ENCODE measurements around the gene TEAD1. TPM values are rescaled to one million over a fixed set of nuclear protein-coding genes. Genes with fewer than 3 reads are reported as not detected.

TEAD1 gene
- total RNA-seq, 2 donors from 2014 or later, result 47.9 to 87.0 TPM

GRCh38 chr11:12744826-12745502, 70.7 kb downstream of the TEAD1 start:
- Histone ChIP-seq H3K27me3 (replicated peaks; ENCODE audit: insufficient read depth) (no peaks in the 10 kb centered on the region), H3K9me3 (no peaks in the 10 kb centered on the region), H3K27ac (no peak overlapping the region), H3K4me1 (replicated peaks) (no peaks in the 10 kb centered on the region), H3K4me3 (no peak overlapping the region), H3K36me3 (no peaks in the 10 kb centered on the region)
- DNase-seq (ENCODE audit: low spot score), result no peak
- intact Hi-C loops (cut with DNase I), result no loop called here
- TF ChIP-seq POLR2AphosphoS5 (IDR thresholded peaks at IDR 0.05) (no peak), CTCF (IDR thresholded peaks at IDR 0.05) (no peak), POLR2A (IDR thresholded peaks at IDR 0.05) (no peak)
- WGBS, result 45% methylated on average over 10 of the region's 10 CpGs

- H3K27me3 ChIP-seq (replicated peaks; ENCODE audit: insufficient read depth), result no peaks in the 10 kb centered on the region
- H3K9me3 ChIP-seq, result no peaks in the 10 kb centered on the region
- WGBS, result 29% methylated on average over 3 of the region's 3 CpGs
- no peak for DNase-seq (ENCODE audit: low spot score)
- TF ChIP-seq CTCF (IDR thresholded peaks at IDR 0.05) (no peak), POLR2A (IDR thresholded peaks at IDR 0.05) (no peak), POLR2AphosphoS5 (IDR thresholded peaks at IDR 0.05) (no peak)
- H3K4me1 ChIP-seq (replicated peaks), result no peaks in the 10 kb centered on the region
- no peak overlapping the region for H3K4me3 ChIP-seq
- intact Hi-C loops (cut with DNase I), result no loop called here
- no peak overlapping the region for H3K27ac ChIP-seq
- H3K36me3 ChIP-seq, result no peaks in the 10 kb centered on the region
Measured at GRCh38 chr11:12745787-12746186, 71.6 kb downstream of the TEAD1 start.

- WGBS, result 22% methylated on average over 6 of the region's 6 CpGs
- no peaks in the 10 kb centered on the region for H3K36me3 ChIP-seq
- H3K9me3 ChIP-seq, result no peaks in the 10 kb centered on the region
- H3K27ac ChIP-seq, result no peak overlapping the region
- TF ChIP-seq POLR2AphosphoS5 (IDR thresholded peaks at IDR 0.05) (no peak), POLR2A (IDR thresholded peaks at IDR 0.05) (no peak), CTCF (IDR thresholded peaks at IDR 0.05) (no peak)
- intact Hi-C loops (cut with DNase I), result no loop called here
- DNase-seq (ENCODE audit: low spot score), result no peak
- no peaks in the 10 kb centered on the region for H3K27me3 ChIP-seq (replicated peaks; ENCODE audit: insufficient read depth)
- H3K4me1 ChIP-seq (replicated peaks), result no peaks in the 10 kb centered on the region
- H3K4me3 ChIP-seq, result no peak overlapping the region
Measured at GRCh38 chr11:12746593-12747097, 72.4 kb downstream of the TEAD1 start.

- Histone ChIP-seq H3K4me1 (replicated peaks) (no peaks in the 10 kb centered on the region), H3K27ac (no peak overlapping the region), H3K36me3 (no peaks in the 10 kb centered on the region), H3K27me3 (replicated peaks; ENCODE audit: insufficient read depth) (no peaks in the 10 kb centered on the region), H3K4me3 (no peak overlapping the region), H3K9me3 (no peaks in the 10 kb centered on the region)
- intact Hi-C loops (cut with DNase I), result no loop called here
- no peak for TF ChIP-seq CTCF (IDR thresholded peaks at IDR 0.05)
- no peak for TF ChIP-seq POLR2A (IDR thresholded peaks at IDR 0.05)
- no peak for TF ChIP-seq POLR2AphosphoS5 (IDR thresholded peaks at IDR 0.05)
- no peak for DNase-seq (ENCODE audit: low spot score)
- WGBS, result 83% methylated on average over 7 of the region's 7 CpGs
Measured at GRCh38 chr11:12748561-12748960, 74.3 kb downstream of the TEAD1 start.

- 62% methylated on average over 6 of the region's 6 CpGs for WGBS
Measured at GRCh38 chr11:12749442-12749841, 75.2 kb downstream of the TEAD1 start.

More at GRCh38 chr11:12749442-12749841, 75.2 kb downstream of the TEAD1 start:
- Histone ChIP-seq H3K4me1 (replicated peaks) (no peaks in the 10 kb centered on the region), H3K36me3 (no peaks in the 10 kb centered on the region), H3K4me3 (no peak overlapping the region), H3K9me3 (no peaks in the 10 kb centered on the region), H3K27me3 (replicated peaks; ENCODE audit: insufficient read depth) (no peaks in the 10 kb centered on the region), H3K27ac (no peak overlapping the region)
- no peak for TF ChIP-seq POLR2A (IDR thresholded peaks at IDR 0.05)
- TF ChIP-seq CTCF (IDR thresholded peaks at IDR 0.05), result no peak
- TF ChIP-seq POLR2AphosphoS5 (IDR thresholded peaks at IDR 0.05), result no peak
- intact Hi-C loops (cut with DNase I), result no loop called here
- DNase-seq (ENCODE audit: low spot score), result no peak
